Measurements from ENCODE around the gene NRSN2.
"Not testable (repeated sequence)": the region's sequence is repeated elsewhere in the genome, so short reads cannot be mapped to it uniquely, and the experiment has no call there.

NRSN2 gene

DNA sequence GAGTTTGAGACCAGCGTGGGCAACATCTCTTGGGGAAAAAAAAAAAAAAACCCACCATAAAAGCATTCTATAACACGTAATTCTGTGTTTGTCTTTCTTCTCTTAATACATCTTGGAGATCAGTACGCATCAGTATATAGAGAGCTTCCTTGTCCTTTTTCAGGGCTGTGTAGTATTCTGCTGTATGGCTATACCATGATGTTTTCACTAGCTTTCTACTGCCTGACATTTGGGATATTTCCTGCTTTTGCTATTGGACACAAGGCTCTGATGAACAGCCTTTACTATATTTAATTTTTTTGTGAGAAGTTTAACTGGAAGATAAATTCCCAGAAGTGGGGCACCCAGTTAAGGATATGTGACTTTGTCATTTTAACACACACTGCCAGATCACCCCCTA lies 40.6 kb downstream of the NRSN2 start:
- DNase-seq = no peak
- in situ Hi-C loops (cut with MboI; ENCODE audit: low pct_unique_long_range_greater_than_20kb, low sequenced_read_pairs) = no loop called here

DNA sequence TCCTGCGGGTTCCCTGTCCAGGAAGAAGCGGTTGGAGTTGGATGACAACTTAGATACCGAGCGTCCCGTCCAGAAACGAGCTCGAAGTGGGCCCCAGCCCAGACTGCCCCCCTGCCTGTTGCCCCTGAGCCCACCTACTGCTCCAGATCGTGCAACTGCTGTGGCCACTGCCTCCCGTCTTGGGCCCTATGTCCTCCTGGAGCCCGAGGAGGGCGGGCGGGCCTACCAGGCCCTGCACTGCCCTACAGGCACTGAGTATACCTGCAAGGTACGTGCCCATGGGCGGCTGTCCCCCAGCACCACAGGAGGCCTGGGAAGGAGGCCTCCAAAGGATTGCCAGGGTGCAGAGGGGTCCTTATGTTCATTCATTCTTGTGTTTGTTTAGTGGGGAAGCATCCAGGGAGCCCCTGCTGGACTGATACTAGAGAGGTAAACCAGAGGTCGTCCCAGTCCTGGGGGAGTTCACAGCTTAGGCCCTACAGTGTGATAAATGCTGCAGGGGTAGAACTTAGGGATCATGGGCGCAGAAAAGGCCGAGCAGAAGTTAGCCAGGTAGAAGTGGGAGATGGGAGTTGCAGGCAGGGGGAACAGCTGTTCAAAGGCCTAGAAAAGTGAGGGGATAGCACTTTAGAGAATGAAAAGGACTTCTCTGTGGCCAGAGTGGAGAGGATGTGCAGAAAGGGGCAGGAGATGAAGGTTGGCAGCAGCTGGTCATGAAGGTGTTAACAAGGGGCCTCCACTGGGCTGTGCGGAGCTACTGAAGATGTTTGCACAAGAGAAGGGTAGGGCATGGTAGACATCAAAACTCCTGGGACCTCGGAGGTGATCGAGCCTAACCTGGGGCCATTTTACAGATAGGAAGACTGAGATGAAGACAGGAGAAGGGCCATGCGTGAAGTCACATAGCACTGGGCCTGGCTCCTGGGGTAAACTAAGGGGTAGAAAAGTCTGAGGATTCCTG lies 41.4 kb downstream of the NRSN2 start:
- in situ Hi-C loops (cut with MboI; ENCODE audit: low pct_unique_long_range_greater_than_20kb, low sequenced_read_pairs) = no loop called here
- DNase-seq = no peak

DNA sequence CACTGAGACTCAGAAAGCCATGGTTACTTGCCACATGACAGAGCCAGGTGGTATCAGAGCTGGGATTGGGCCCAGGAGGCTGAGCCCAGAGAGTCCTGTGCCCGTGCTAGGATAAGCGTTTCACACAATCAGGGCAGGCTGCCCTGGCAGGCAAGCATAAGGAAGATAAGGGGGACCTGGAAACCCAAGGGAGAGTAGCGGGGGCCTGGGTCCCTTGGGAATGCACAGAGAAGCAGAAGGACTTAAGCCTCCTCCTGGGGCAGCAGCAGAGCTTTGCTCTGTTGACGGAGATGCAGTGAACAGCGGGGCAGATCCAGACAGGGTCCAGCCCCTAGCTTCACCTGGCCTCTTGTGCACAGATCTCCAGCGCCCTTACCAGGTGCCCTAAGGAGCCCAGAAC lies 42.3 kb downstream of the NRSN2 start:
- in situ Hi-C loops (cut with MboI; ENCODE audit: low pct_unique_long_range_greater_than_20kb, low sequenced_read_pairs) = no loop called here

DNA sequence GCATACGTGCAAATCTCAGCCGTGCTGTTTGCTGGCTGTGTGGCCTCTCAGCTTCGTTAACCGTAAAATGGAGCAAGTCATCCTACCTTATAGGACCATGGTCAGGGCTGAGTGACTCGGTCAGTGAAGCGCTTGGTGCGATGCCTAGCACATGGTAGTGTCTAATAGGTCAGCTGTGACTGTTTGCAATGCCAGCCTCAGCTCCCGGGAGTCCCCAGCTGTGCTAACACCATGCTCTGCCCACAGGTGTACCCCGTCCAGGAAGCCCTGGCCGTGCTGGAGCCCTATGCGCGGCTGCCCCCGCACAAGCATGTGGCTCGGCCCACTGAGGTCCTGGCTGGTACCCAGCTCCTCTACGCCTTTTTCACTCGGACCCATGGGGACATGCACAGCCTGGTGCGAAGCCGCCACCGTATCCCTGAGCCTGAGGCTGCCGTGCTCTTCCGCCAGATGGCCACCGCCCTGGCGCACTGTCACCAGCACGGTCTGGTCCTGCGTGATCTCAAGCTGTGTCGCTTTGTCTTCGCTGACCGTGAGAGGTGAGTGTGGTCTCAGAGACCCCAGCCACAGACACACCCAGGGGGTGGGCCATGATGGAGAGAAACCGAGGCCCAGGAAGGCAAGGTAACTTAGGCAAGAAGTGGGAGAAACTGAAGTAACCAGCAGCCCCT lies 44.3 kb downstream of the NRSN2 start:
- in situ Hi-C loops (cut with MboI; ENCODE audit: low pct_unique_long_range_greater_than_20kb, low sequenced_read_pairs) = no loop called here
- no peak for DNase-seq

More for the DNA sequence above, 42.3 kb downstream of the NRSN2 start:
- DNase-seq = no peak

DNA sequence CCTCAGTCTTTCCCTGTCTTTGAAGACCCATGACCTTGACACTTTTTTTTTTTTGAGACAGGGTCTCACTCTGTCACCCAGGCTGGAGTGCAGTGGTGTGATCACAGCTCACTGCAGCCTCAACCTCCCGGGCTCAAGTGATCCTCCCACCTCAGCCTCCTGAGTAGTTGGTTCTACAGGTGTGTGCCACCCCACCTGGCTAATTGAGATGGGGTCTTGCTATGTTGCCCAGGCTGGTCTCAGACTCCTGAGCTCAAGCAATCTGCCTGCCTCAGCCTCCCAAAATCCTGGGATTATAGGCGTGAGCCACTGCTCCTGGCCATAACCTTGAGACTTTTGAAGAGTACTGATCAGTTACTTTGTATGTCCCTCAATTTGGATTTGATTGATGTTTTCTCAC lies 46.4 kb downstream of the NRSN2 start:
- in situ Hi-C loops (cut with MboI; ENCODE audit: low pct_unique_long_range_greater_than_20kb, low sequenced_read_pairs); DNase-seq: not testable (repeated sequence)

DNA sequence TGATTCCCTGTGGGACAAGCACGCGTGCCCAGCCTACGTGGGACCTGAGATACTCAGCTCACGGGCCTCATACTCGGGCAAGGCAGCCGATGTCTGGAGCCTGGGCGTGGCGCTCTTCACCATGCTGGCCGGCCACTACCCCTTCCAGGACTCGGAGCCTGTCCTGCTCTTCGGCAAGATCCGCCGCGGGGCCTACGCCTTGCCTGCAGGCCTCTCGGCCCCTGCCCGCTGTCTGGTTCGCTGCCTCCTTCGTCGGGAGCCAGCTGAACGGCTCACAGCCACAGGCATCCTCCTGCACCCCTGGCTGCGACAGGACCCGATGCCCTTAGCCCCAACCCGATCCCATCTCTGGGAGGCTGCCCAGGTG lies 49.3 kb downstream of the NRSN2 start:
- in situ Hi-C loops (cut with MboI; ENCODE audit: low pct_unique_long_range_greater_than_20kb, low sequenced_read_pairs) = no loop called here
- DNase-seq = no peak

DNA sequence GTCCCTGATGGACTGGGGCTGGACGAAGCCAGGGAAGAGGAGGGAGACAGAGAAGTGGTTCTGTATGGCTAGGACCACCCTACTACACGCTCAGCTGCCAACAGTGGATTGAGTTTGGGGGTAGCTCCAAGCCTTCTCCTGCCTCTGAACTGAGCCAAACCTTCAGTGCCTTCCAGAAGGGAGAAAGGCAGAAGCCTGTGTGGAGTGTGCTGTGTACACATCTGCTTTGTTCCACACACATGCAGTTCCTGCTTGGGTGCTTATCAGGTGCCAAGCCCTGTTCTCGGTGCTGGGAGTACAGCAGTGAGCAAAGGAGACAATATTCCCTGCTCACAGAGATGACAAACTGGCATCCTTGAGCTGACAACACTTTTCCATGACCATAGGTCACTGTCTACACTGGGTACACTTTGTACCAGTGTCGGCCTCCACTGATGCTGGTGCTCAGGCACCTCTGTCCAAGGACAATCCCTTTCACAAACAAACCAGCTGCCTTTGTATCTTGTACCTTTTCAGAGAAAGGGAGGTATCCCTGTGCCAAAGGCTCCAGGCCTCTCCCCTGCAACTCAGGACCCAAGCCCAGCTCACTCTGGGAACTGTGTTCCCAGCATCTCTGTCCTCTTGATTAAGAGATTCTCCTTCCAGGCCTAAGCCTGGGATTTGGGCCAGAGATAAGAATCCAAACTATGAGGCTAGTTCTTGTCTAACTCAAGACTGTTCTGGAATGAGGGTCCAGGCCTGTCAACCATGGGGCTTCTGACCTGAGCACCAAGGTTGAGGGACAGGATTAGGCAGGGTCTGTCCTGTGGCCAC lies 49.9 kb downstream of the NRSN2 start:
- in situ Hi-C loops (cut with MboI; ENCODE audit: low pct_unique_long_range_greater_than_20kb, low sequenced_read_pairs) = no loop called here
- no peak for DNase-seq

DNA sequence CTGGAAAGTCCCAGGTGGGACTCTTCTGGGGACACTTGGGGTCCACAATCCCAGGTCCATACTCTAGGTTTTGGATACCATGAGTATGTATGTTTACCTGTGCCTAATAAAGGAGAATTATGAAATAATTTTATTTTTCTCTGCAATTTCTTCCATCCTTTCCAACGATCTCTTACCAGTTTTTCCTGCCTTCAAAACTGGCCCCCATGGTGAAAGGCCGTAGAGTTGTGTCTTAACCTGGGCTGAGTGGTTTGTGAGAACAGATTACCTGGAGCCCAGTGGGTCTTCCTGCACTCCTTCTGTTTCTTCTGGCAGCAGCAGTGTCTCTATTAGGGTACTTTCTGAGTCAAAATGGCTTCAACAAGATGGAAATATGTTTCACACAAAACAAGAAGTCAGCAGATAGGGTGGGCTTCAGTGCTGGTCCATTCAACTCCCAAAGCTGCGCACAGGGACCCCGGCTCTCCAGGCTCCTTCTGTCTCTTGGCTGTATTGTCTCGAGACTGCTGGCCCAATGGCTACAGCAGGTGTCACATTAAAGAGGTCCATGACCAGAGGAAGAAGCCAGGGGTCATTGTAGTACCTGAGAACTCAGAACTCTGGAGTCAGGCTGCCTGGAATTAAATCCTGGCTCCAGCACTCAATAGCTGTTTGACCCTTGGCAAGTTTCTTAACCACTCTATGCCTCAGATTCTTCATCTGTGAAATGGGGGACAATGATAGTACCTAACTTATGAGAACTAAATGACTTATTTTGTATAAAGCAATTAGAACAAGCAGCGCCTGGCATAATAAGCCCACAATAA lies 50.7 kb downstream of the NRSN2 start:
- in situ Hi-C loops (cut with MboI; ENCODE audit: low pct_unique_long_range_greater_than_20kb, low sequenced_read_pairs) = no loop called here
- no peak for DNase-seq

DNA sequence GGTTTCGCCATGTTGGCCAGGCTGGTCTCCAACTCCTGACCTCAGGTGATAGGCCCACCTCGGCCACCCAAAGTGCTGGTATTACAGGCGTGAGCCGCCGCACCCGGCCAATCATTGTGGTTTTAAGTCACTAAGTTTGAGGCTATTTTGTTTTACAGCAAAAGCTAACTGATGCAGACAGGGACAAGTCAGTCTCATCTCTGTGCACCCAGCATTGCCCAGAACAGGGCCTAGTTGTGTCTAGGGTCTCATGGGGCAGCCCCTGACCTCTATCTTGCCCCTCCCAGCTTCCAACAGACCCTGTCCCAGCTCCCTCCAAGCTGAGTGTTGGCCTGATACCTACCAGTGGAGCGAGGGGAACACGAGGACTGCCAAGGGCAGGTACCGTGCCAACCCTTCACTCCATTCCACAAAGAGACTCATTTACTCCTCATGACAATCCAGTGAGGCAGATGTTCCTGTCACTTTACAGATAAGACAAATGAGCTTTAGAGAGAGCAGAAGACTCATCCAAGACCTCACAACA lies 52.3 kb downstream of the NRSN2 start:
- in situ Hi-C loops (cut with MboI; ENCODE audit: low pct_unique_long_range_greater_than_20kb, low sequenced_read_pairs) = no loop called here
- DNase-seq = no peak

DNA sequence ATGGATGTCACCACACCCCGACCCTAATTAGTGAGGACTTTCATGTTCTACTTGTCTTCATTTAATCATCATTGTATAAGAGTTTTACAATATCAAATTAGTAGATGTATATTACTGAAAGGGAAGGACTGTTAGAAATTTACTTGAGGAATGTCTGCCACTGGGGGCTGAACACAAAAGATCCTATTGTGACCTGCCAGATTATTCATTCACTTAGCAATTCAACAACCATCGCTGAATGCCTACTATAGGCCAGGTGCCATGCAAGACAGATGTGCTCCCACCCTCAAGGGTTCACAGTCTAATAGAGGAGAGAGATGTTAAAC lies 53.2 kb downstream of the NRSN2 start:
- DNase-seq = no peak
- in situ Hi-C loops (cut with MboI; ENCODE audit: low pct_unique_long_range_greater_than_20kb, low sequenced_read_pairs) = no loop called here

DNA sequence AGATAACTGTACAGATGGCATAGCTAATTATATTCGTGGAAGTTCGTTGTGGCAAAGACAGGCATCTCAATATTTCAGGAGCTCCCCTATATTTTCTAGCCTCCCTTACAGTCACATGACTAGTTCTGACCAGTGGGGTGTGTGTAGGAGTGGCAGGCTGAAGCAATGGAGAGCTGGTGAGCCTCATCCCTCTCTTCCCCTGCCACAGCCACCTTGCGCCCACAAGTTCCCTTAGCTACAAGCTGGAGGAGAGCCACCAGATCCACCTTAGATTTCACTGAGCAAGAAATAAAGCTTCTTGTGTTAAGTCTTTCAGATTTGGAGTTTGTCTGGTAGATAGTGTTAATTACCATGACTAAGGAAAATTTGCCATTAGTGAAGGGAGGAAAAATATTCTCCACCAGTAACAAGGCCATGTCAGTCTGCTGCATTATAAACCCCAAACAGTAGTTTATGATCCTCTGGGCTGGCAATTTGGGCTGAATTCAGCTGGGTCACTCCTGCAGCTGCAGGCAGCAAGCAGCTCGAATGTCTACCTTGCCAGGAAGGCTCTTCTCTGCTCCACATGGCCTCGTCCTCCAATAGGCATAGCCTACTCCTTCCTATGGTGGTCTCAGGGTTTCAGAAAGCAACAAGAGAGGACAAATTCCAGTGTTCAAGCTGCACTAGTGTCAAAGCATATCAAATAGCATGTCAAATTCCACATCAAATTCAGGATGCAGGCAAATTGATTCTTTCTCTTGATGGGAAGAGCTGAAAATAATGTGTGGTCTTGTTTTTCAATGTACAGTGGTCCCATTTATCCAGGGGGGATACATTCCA lies 53.8 kb downstream of the NRSN2 start:
- in situ Hi-C loops (cut with MboI; ENCODE audit: low pct_unique_long_range_greater_than_20kb, low sequenced_read_pairs) = no loop called here
- DNase-seq = no peak

DNA sequence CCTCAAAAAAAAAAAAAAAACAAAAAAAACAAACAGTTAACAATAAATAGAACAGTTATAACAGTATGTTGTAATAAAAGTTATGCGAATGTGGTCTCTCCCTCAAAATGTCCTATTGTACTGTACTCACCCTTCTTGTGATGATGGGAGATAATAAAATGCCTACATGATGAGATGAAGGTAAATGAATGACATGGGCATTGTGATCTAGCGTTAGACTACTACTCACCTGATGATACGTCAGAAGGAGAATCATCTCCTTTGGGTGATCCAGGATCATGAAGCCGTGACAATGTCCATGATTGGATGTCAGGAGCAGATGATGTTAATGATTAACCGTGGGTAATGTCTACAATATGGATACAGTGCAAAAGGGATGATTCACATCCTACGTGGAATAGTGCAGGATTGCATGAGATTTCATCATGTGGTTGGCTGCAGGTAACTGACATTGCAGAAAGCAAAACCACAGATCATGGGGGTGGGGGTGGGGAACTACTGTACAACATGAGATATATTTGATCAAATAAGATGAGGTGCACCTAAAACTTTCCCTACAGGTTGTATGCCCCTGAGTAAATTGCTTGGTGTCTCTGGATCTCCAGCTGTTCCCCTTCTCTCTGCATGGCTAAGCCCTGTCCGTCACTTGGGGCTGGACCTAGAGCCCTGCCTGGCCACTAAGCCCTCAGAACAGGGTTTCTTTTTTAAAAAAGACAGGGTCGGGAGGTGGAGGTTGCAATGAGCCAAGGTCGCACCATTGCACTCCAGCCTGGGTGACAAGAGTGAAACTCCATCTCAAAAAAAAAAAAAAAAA lies 55.0 kb downstream of the NRSN2 start:
- in situ Hi-C loops (cut with MboI; ENCODE audit: low pct_unique_long_range_greater_than_20kb, low sequenced_read_pairs) = no loop called here
- DNase-seq = peak; percentile 14

DNA sequence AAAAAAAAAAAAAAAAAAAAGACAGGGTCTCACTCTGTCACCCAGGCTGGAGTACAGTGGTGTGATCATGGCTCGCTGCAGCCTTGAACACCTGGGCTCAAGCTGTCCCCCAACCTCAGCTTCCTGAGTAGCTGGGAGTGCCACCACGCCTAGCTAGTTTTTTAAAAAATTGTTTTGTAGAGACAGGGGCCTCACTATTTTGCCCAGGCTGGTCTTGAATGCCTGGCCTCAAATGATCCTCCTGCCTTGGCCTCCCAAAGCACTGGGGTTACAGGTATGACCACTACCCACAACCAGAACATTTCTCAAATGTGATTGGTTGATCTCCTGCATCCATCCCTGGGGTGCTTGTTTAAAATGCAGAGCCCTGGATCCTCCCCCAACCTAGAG lies 55.6 kb downstream of the NRSN2 start:
- in situ Hi-C loops (cut with MboI; ENCODE audit: low pct_unique_long_range_greater_than_20kb, low sequenced_read_pairs) = no loop called here
- no peak for DNase-seq

DNA sequence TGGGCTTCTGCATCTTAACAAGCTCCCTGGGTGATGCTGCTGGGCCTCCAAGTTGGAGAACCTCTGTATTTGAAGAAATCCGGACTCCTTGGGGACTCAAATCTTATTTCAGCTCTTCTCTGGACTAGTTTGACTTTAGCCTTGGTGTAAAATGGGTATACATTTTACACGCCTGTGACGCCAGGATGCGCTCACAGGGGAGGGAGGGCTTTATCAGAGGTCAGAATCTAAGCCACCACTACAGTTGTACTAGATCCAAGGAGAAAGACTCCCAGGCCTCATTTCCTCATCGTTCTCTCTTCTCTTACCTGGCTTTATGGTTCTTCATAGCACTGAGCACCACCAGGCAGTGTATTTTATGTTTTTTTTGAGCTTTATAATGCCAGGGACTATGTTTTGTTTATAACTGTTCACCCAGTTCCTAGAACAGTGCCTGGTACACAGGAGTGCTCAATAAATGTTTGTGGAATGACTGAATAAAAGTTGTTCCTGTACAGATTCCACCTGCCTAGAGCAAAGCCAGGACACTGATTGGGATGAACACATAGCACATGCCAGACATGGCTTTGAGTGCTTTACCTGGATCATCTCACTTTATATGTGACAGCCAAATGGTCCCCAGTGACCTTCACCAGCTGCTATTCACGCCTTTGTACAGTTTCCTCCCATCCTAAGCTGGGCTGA lies 56.1 kb downstream of the NRSN2 start:
- no peak for DNase-seq
- in situ Hi-C loops (cut with MboI; ENCODE audit: low pct_unique_long_range_greater_than_20kb, low sequenced_read_pairs) = no loop called here

DNA sequence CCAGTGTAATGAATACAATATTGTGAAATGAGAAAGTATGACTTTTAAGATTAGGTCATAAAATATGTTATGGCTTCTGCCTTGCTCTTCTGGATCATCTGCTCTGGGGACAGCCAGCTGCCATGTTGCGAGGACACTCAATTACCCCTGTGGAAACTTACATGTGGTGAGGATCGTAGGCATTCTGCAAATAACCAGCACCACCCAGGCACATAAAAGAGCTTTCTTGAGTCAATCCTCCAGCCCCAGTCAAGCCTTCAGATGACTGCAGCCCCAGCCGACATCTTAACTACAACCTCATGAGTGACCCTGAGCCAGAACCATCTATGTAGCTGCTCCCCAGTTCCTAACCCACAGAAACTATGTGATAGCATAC lies 56.7 kb downstream of the NRSN2 start:
- in situ Hi-C loops (cut with MboI; ENCODE audit: low pct_unique_long_range_greater_than_20kb, low sequenced_read_pairs) = no loop called here
- DNase-seq = no peak

DNA sequence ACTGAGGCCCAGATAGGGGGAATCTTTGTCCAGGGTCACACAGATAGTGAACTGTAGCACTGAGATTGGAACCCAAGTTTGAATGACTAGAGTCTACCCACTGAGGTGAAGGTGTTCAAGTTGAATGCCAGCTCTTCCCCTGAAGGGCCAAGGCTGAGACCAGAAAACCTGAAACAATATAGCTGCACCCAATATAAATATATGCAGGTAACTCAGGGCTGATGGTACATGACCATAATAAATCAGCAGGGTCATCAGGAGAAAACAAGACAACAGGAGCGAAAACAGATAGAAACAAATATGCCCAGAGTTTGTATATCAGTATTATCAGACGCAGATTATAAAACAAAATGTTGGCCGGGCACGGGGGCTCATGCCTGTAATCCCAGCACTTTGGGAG lies 57.2 kb downstream of the NRSN2 start:
- no peak for DNase-seq
- in situ Hi-C loops (cut with MboI; ENCODE audit: low pct_unique_long_range_greater_than_20kb, low sequenced_read_pairs) = no loop called here
